Keratinocyte (primary cell): ENCODE data around the gene PTPRD. TPM values are rescaled to one million over a fixed set of nuclear protein-coding genes. Genes with fewer than 3 reads are reported as not detected.

Source experiments
- DNase-seq: peaks from one replicate; pipeline ENCODE4 v3.0.0-alpha.2; 2011; ENCODE audit warnings: low read depth, missing footprints, low spot score
- FAIRE-seq: peaks from 2 replicates; lab custom pipeline; 2011; peaks lifted over from hg19 to GRCh38; lab: Jason Lieb, UNC
- H2AFZ ChIP-seq: 2 replicates; pipeline ENCODE4 v1.6.0; 2012; ENCODE audit warnings: low read length, control low read depth, inconsistent platforms; ENCODE audit not compliant: control insufficient read depth
- H3K27ac ChIP-seq: 2 replicates; pipeline ENCODE4 v1.5.1; 2011; ENCODE audit warnings: low read length; ENCODE audit not compliant: control insufficient read depth, insufficient read depth
- H3K27me3 ChIP-seq: 3 replicates; pipeline ENCODE4 v1.6.0; 2011; ENCODE audit warnings: low read length; ENCODE audit not compliant: control insufficient read depth, insufficient read depth; ENCODE audit errors: extremely low read depth
- H3K36me3 ChIP-seq, 2 experiments: 2 replicates in 1 of 2; 3 replicates in 1 of 2; pipeline ENCODE4 v1.5.1; 2011; ENCODE audit warnings: low read length in 2 of 2, mild to moderate bottlenecking in 1 of 2; ENCODE audit not compliant: control insufficient read depth in 2 of 2, insufficient read depth in 2 of 2; ENCODE audit errors: extremely low read depth in 1 of 2
- H3K4me1 ChIP-seq: 3 replicates; pipeline ENCODE4 v1.5.1; 2011; ENCODE audit warnings: low read length; ENCODE audit not compliant: control insufficient read depth, insufficient read depth; ENCODE audit errors: extremely low read depth
- H3K4me2 ChIP-seq: 3 replicates; pipeline ENCODE4 v1.6.0; 2011; ENCODE audit warnings: low read depth, low read length; ENCODE audit not compliant: control insufficient read depth, insufficient read depth; ENCODE audit errors: extremely low read depth
- H3K4me3 ChIP-seq, 3 experiments: fragments of 200-600 bp in 1 of 3; sonication (generic) in 1 of 3; 2 replicates in 2 of 3; 3 replicates in 1 of 3; pipeline ENCODE4 v1.5.1; 2011 to 2016; ENCODE audit warnings: low read length in 3 of 3, mild to moderate bottlenecking in 3 of 3, control low read depth in 2 of 3, inconsistent platforms in 1 of 3, low read depth in 1 of 3, mixed read lengths in 1 of 3, mixed run types in 1 of 3, moderate library complexity in 1 of 3; ENCODE audit not compliant: control insufficient read depth in 2 of 3, insufficient read depth in 2 of 3; ENCODE audit errors: extremely low read depth in 1 of 3
- H3K79me2 ChIP-seq: 2 replicates; pipeline ENCODE4 v1.6.0; 2012; ENCODE audit warnings: low read length; ENCODE audit not compliant: control insufficient read depth, insufficient read depth
- H3K9ac ChIP-seq: 3 replicates; pipeline ENCODE4 v1.6.0; 2011; ENCODE audit warnings: low read length; ENCODE audit not compliant: control insufficient read depth, insufficient read depth; ENCODE audit errors: extremely low read depth
- H3K9me1 ChIP-seq: 3 replicates; pipeline ENCODE4 v1.6.0; 2011; ENCODE audit warnings: low read length; ENCODE audit not compliant: control insufficient read depth, insufficient read depth; ENCODE audit errors: extremely low read depth
- H3K9me3 ChIP-seq: 2 replicates; pipeline ENCODE4 v1.5.1; 2012; ENCODE audit warnings: low read depth, low read length; ENCODE audit not compliant: control insufficient read depth
- H4K20me1 ChIP-seq: 3 replicates; pipeline ENCODE4 v1.6.0; 2011; ENCODE audit warnings: low read length; ENCODE audit not compliant: control insufficient read depth, insufficient read depth; ENCODE audit errors: extremely low read depth
- EZH2 ChIP-seq: IDR thresholded peaks from one replicate; pipeline ENCODE4 v1.6.1; 2012; ENCODE audit warnings: inconsistent platforms, mild to moderate bottlenecking, low read length, moderate library complexity
- dilution Hi-C: fragments of 300-500 bp; cut with MboI; formaldehyde crosslinking; loops from one replicate; pipeline ENCODE4 v1.7.0; 2020; ENCODE audit warnings: low sequenced_read_pairs; ENCODE audit not compliant: extremely low pct_ligation_motif_present
- polyA plus RNA-seq, 5 experiments: library from polyadenylated mRNA; depleted of rRNA in 3 of 5; stranded (reverse) in 3 of 5; stranded (forward) in 1 of 5; unstranded in 1 of 5; fragments of >200 nt; gene quantifications; 1 replicate in 1 of 5; 2 replicates in 3 of 5; 3 replicates in 1 of 5; pipeline versions ENCODE4 v1.2.1 to v1.2.3, GENCODE V29; 2011 to 2012; ENCODE audit warnings: missing spikeins in 2 of 5, low read depth in 1 of 5, low replicate concordance in 1 of 5
- TF ChIP-seq, protein P1 (sequence below), 3 experiments: IDR thresholded peaks in 1 of 3; conservative IDR thresholded peaks in 1 of 3; optimal IDR thresholded peaks in 1 of 3; 2 replicates in 2 of 3; 3 replicates in 1 of 3; pipeline versions ENCODE3 to v1.5.1; 2011; ENCODE audit warnings: low read length in 3 of 3, mild to moderate bottlenecking in 3 of 3, moderate library complexity in 2 of 3, control low read depth in 1 of 3, inconsistent platforms in 1 of 3; ENCODE audit not compliant: insufficient read depth in 2 of 3; ENCODE audit errors: extremely low read depth in 1 of 3

Gene PTPRD
- polyA plus RNA-seq, 1 donor (not counting 4 experiments of a cell fraction or from before 2014, with no cell fraction given), result 0.10 TPM

- H4K20me1 ChIP-seq, result no peaks in the 10 kb centered on the region
- H3K9me3 ChIP-seq, result no peaks in the 10 kb centered on the region
- no peaks in the 10 kb centered on the region for H3K9me1 ChIP-seq
- H3K27me3 ChIP-seq, result no peaks in the 10 kb centered on the region
- FAIRE-seq (no peak), DNase-seq (no peak)
- H3K79me2 ChIP-seq, result no peaks in the 10 kb centered on the region
- H3K27ac ChIP-seq, result no peak overlapping the region
- no peak overlapping the region for H3K4me3 ChIP-seq
- H3K36me3 ChIP-seq, result no peaks in the 10 kb centered on the region
- H3K4me1 ChIP-seq, result no peaks in the 10 kb centered on the region
- TF ChIP-seq, protein P1, sequence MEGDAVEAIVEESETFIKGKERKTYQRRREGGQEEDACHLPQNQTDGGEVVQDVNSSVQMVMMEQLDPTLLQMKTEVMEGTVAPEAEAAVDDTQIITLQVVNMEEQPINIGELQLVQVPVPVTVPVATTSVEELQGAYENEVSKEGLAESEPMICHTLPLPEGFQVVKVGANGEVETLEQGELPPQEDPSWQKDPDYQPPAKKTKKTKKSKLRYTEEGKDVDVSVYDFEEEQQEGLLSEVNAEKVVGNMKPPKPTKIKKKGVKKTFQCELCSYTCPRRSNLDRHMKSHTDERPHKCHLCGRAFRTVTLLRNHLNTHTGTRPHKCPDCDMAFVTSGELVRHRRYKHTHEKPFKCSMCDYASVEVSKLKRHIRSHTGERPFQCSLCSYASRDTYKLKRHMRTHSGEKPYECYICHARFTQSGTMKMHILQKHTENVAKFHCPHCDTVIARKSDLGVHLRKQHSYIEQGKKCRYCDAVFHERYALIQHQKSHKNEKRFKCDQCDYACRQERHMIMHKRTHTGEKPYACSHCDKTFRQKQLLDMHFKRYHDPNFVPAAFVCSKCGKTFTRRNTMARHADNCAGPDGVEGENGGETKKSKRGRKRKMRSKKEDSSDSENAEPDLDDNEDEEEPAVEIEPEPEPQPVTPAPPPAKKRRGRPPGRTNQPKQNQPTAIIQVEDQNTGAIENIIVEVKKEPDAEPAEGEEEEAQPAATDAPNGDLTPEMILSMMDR (optimal IDR thresholded peaks at IDR 0.05 in 1 of 3, IDR thresholded peaks at IDR 0.05 in 1 of 3, conservative IDR thresholded peaks at IDR 0.05 in 1 of 3; ENCODE audit: extremely low read depth in 1 of 3, insufficient read depth in 2 of 3, low read length in 3 of 3), result no peak
- no peak for TF ChIP-seq EZH2
- no peak overlapping the region for H3K4me2 ChIP-seq
- dilution Hi-C loops, result no loop called here
- no peak overlapping the region for H3K9ac ChIP-seq
- H2AFZ ChIP-seq, result no peak overlapping the region
Measured at GRCh38 chr9:8365466-8366160, 2247.2 kb downstream of the PTPRD start.

GRCh38 chr9:8365029-8365428, 2247.8 kb downstream of the PTPRD start:
- Histone ChIP-seq H3K27ac (no peak overlapping the region), H3K27me3 (no peaks in the 10 kb centered on the region), H2AFZ (no peak overlapping the region), H3K9me1 (no peaks in the 10 kb centered on the region), H3K36me3 (no peaks in the 10 kb centered on the region), H3K9ac (no peak overlapping the region), H4K20me1 (no peaks in the 10 kb centered on the region), H3K4me3 (no peak overlapping the region), H3K79me2 (no peaks in the 10 kb centered on the region), H3K4me1 (no peaks in the 10 kb centered on the region), H3K9me3 (no peaks in the 10 kb centered on the region), H3K4me2 (no peak overlapping the region)
- TF ChIP-seq EZH2, result no peak
- DNase-seq, result no peak
- no peak for FAIRE-seq
- dilution Hi-C loops, result no loop called here
